MCF 10A (cell line): ENCODE measurements around the gene C1QTNF3. TPM values are rescaled to one million over a fixed set of nuclear protein-coding genes. Genes with fewer than 3 reads are reported as not detected.

Experiments
- BruUV-seq: library from RNA; stranded (reverse); fragments of 400-500 nt; replicated peaks from 2 replicates; lab custom pipeline; 2021; lab: Mats Ljungman, UMichigan
- CTCF ChIA-PET: fragments of 300-600 bp; sonication (Branson Sonifier 250); formaldehyde crosslinking; extraction: SDS; loops from one replicate; lab custom pipeline; 2021; ENCODE audit warnings: antibody characterized with exemption, inconsistent platforms; lab: Yijun Ruan, JAX
- POLR2A ChIA-PET: fragments of 300-600, 350-650 bp; sonication (Branson Sonifier 250); formaldehyde crosslinking; extraction: SDS; loops from one replicate; lab custom pipeline; 2020; ENCODE audit warnings: antibody characterized with exemption, inconsistent platforms; lab: Yijun Ruan, JAX
- DNase-seq: peaks from one replicate; pipeline ENCODE4 v3.0.0-alpha.2; 2018; ENCODE audit not compliant: unreplicated experiment
- H3K27ac Mint-ChIP-seq: one replicate; pipeline ENCODE4 v1.8.0; 2022; ENCODE audit warnings: mild to moderate bottlenecking, low read depth, mixed read lengths; ENCODE audit not compliant: unreplicated experiment
- H3K27me3 Mint-ChIP-seq: one replicate; pipeline ENCODE4 v1.8.0; 2022; ENCODE audit warnings: mixed read lengths; ENCODE audit not compliant: insufficient read depth, unreplicated experiment
- H3K36me3 Mint-ChIP-seq: one replicate; pipeline ENCODE4 v1.8.0; 2022; ENCODE audit warnings: mild to moderate bottlenecking, moderate library complexity, mixed read lengths; ENCODE audit not compliant: insufficient read depth, unreplicated experiment
- H3K4me1 Mint-ChIP-seq: one replicate; pipeline ENCODE4 v1.8.0; 2022; ENCODE audit warnings: mixed read lengths; ENCODE audit not compliant: insufficient read depth, unreplicated experiment
- H3K4me3 Mint-ChIP-seq: one replicate; pipeline ENCODE4 v1.8.0; 2022; ENCODE audit warnings: mild to moderate bottlenecking, moderate library complexity, mixed read lengths; ENCODE audit not compliant: unreplicated experiment
- H3K9me3 Mint-ChIP-seq: one replicate; pipeline ENCODE4 v1.8.0; 2022; ENCODE audit warnings: mixed read lengths; ENCODE audit not compliant: unreplicated experiment
- intact Hi-C: fragments of 100-400 bp; cut with micrococcal nuclease; formaldehyde crosslinking; loops from 2 replicates; pipeline ENCODE4 v1.14.1; 2022
- total RNA-seq: library from RNA; stranded (reverse); gene quantifications from 2 replicates; pipeline ENCODE4 v1.2.3, GENCODE V29; 2022
- TF ChIP-seq, protein P1 (sequence below): fragments of 200-600 bp; IDR thresholded peaks from one replicate; pipeline ENCODE4 v1.8.0; 2022; ENCODE audit warnings: antibody characterized with exemption, mild to moderate bottlenecking; ENCODE audit not compliant: unreplicated experiment

C1QTNF3 gene
- total RNA-seq, 1 experiment from 2014 or later: 0.49 TPM

- Mint-ChIP-seq H3K4me1 (peaks cover 5% of the 10 kb centered on the region), H3K4me3 (no peak overlapping the region), H3K27me3 (no peaks in the 10 kb centered on the region), H3K9me3 (no peaks in the 10 kb centered on the region), H3K36me3 (no peaks in the 10 kb centered on the region), H3K27ac (no peak overlapping the region)
- CTCF ChIA-PET: interaction anchor here (0.5 to 1.1 kb wide), 3 partner anchors 9 to 83 kb away, joined by 3 to 4 read pairs (median 3); no protein-coding TSS in a partner anchor
- no peak for DNase-seq
- POLR2A ChIA-PET: interaction anchor here (0.7 to 1.8 kb wide), 2 partner anchors 9 to 1127 kb away, joined by 4 to 9 read pairs; partner anchors contain the start of gene AMACR
- no TSS peak for BruUV-seq
- TF ChIP-seq, protein P1, sequence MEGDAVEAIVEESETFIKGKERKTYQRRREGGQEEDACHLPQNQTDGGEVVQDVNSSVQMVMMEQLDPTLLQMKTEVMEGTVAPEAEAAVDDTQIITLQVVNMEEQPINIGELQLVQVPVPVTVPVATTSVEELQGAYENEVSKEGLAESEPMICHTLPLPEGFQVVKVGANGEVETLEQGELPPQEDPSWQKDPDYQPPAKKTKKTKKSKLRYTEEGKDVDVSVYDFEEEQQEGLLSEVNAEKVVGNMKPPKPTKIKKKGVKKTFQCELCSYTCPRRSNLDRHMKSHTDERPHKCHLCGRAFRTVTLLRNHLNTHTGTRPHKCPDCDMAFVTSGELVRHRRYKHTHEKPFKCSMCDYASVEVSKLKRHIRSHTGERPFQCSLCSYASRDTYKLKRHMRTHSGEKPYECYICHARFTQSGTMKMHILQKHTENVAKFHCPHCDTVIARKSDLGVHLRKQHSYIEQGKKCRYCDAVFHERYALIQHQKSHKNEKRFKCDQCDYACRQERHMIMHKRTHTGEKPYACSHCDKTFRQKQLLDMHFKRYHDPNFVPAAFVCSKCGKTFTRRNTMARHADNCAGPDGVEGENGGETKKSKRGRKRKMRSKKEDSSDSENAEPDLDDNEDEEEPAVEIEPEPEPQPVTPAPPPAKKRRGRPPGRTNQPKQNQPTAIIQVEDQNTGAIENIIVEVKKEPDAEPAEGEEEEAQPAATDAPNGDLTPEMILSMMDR: no peak
- intact Hi-C loops: no loop called here
Measured at GRCh38 chr5:34017254-34017653, 25.8 kb downstream of the C1QTNF3 start.

- ChIA-PET CTCF (interaction anchor here (1.1 kb wide), 1 partner anchor 82 kb away, joined by 4 read pairs; no protein-coding TSS in a partner anchor), POLR2A (interaction anchor here (0.7 to 1.8 kb wide), 2 partner anchors 9 to 1127 kb away, joined by 4 to 9 read pairs; partner anchors contain the start of gene AMACR)
- BruUV-seq: no TSS peak
- Mint-ChIP-seq H3K27me3 (no peaks in the 10 kb centered on the region), H3K9me3 (no peaks in the 10 kb centered on the region), H3K4me3 (no peak overlapping the region), H3K36me3 (no peaks in the 10 kb centered on the region), H3K27ac (no peak overlapping the region), H3K4me1 (no peaks in the 10 kb centered on the region)
- TF ChIP-seq, protein P1: no peak
- intact Hi-C loops: no loop called here
- DNase-seq: no peak
Measured at GRCh38 chr5:34016750-34017149, 26.3 kb downstream of the C1QTNF3 start.

GRCh38 chr5:34016222-34016621, 26.8 kb downstream of the C1QTNF3 start:
- no TSS peak for BruUV-seq
- ChIA-PET POLR2A (interaction anchor here (1.8 kb wide), 1 partner anchor 8 kb away, joined by 9 read pairs; the partner anchor contains the start of gene AMACR), CTCF (interaction anchor here (1.1 kb wide), 1 partner anchor 82 kb away, joined by 4 read pairs; no protein-coding TSS in a partner anchor)
- no peak overlapping the region for H3K4me3 Mint-ChIP-seq
- TF ChIP-seq, protein P1: no peak
- no peaks in the 10 kb centered on the region for H3K9me3 Mint-ChIP-seq
- no peaks in the 10 kb centered on the region for H3K36me3 Mint-ChIP-seq
- intact Hi-C loops: no loop called here
- no peaks in the 10 kb centered on the region for H3K4me1 Mint-ChIP-seq
- H3K27me3 Mint-ChIP-seq: no peaks in the 10 kb centered on the region
- DNase-seq: no peak
- H3K27ac Mint-ChIP-seq: no peak overlapping the region

GRCh38 chr5:34015120-34015822, 27.7 kb downstream of the C1QTNF3 start:
- Mint-ChIP-seq H3K4me3 (no peak overlapping the region), H3K4me1 (no peaks in the 10 kb centered on the region), H3K36me3 (no peaks in the 10 kb centered on the region), H3K27ac (no peak overlapping the region), H3K9me3 (no peaks in the 10 kb centered on the region), H3K27me3 (no peaks in the 10 kb centered on the region)
- CTCF ChIA-PET: no interaction called here
- BruUV-seq: no TSS peak
- POLR2A ChIA-PET: no interaction called here
- no peak for DNase-seq
- intact Hi-C loops: no loop called here
- TF ChIP-seq, protein P1: no peak
